HG02798 (cell line): ENCODE data around the gene GOLGA6C.
"Not testable (repeated sequence)": the region's sequence is repeated elsewhere in the genome, so short reads cannot be mapped to it uniquely, and the experiment has no call there.

Experiments
- ATAC-seq: cut with Tn5 transposase; IDR thresholded peaks from one replicate; pipeline ENCODE4 v1.9.1; 2021; ENCODE audit warnings: mild to moderate bottlenecking; ENCODE audit not compliant: unreplicated experiment, poor library complexity

Gene GOLGA6C

DNA sequence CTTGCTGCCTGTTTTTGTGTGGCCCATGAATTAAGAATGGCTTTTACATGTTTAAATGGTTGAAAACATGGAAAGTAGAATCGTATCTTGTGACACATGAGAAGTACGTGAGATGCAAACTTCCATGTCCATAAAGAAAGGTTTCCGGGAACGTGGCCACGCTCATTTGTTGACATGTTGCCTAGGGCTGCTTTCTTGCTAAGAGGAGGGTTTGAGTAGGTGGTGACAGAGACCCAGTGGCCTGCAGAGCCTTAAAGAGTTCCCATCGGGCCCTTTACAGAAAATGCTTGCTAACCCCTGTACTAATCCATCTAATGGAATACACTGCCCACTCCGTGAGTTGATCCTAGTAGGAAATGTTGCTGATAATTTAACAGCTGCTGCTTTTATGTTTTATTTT lies 31.0 kb upstream of the GOLGA6C start:
- ATAC-seq, result not testable (repeated sequence)

DNA sequence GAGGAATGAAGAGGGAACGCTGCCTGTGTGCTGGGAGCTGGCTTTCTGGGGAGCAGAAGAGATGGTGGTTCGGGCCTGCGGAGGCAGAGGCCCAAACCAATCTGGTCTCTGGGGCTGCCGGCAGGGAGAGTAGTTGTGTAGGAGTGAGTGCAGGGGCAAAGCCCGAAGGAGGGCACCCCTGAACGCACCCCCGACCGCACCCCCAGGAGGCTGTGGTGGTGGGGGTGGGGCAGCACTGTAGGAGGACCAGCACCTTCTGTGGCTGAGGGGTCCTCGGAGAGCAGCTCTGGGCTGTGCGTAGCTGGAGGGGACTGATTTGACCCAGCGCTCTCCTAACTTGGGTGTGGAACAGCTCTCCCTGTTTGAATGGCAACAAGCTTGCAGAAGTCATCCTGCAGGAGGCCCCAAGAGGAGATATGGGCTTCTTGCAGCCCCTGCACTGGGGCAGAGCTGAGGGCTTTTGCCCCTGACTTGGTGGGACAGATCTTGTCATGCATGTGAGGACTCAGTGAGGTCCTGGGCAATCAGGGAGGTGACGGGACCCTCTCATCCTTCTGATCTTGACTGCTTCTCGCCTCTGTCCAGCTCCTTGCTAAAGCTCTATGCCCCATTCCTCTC lies 30.4 kb upstream of the GOLGA6C start:
- no peak for ATAC-seq

DNA sequence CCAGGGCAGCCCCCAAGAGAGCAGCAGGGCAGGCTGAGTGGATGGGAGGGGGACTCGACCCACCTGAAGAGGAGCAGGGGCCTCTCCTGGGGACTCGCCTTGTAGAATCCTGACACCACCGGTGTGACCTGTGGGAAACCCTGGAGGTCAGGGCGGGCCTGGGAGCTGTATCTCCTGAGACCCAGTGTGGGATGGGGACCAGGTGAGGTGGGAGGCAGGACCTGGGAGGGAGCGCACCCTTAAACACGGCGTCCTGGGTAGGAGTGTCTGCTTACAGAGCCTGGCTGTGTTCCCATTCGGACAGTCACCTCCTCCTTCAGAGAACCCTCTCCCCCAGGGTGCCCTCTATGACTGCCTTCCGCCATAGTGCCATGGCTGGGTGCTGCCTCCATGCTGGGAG lies 29.3 kb upstream of the GOLGA6C start:
- ATAC-seq, result no peak

DNA sequence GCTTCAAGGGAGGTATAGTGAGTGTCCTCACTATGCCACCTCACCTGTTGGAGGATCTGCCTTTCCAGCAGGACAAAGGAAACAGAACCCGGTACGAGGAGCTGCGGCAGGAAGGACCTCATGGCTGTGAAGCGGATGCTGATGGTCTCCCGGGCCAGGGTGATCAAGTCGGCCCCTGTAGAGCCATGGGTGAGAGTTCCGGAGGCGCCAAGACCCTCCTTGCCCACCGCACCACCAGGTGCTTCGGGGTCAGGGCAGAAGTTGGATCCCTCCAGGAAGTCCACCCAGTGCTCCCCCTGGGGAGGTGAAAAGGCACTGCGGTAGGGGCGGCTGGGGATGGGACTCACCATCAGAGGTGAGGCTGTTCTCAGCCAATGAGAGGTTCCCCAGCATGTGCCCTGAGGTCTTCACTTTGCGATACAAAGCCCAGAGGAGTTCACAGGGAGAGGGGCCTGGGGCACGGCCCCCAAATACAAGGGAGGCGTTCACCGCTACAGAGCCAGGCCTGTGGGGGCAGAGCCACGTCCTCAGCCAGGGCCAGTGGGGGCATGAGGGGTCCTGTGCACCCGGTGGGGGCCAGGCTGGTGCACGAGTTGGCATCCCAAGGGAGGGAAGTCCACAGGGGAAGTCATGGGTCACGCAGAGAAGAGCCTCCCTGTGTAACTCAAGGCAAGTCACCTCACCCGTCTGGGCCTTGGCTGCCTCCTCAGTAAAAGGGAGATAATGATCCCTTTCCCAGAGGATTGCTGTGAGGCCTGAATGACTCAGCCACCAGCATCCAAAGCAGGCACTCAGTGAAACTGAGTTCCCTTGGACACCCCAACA lies 28.7 kb upstream of the GOLGA6C start:
- no peak for ATAC-seq

DNA sequence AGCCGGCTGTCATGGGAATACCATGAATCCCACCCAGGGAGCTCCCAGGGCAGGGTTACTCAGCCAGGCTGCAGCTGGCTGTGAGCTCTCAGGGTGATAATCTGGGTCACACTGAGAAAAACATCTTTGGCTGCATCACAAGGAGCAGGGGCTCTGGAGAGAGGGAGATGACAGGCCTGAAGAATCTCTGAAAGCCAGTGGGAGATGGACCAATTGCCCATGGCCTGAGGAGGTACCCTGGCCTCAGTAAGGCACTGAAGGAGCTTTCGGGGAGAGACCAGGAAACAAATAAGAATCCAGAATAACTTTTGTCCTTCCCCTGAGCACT lies 28.2 kb upstream of the GOLGA6C start:
- no peak for ATAC-seq

DNA sequence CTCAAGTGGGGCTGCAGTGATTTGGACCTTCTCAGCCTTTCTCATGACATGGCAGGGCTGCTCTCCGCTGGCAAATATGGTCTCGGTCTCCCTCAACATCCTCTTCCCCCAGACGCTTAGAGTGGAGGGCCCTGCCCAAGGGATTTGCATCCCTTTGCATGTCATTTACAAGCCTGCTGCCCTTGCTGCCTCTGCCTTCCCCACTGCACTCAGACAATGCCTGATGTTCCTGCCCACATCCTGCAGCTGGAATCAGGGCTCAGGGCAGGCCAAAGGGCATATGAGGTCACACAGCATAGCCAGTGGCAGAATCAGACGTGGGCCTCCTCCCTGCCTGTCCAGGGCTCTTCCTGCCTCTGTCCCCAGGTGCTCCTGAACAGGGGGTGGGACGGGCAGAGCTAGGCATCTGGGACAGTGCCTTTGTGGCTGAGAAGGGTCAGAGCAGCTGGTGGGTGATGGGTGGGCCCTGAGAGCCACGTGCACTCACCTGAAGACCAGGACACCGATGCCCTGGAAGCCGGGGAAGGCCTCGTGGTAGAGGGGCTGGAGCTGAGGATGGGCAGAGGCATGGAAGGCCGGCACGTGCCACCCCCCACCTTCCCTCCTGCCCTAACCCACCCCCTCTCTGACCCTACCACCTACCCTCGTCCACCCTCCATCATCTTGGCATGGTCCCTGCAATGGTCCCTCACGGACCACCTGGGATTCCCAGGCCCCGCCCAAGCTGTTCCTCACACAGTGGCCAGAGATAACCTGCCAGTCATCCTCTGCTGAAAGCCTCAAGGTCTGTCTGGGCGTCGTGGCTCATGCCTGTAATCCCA lies 27.4 kb upstream of the GOLGA6C start:
- ATAC-seq, result no peak

DNA sequence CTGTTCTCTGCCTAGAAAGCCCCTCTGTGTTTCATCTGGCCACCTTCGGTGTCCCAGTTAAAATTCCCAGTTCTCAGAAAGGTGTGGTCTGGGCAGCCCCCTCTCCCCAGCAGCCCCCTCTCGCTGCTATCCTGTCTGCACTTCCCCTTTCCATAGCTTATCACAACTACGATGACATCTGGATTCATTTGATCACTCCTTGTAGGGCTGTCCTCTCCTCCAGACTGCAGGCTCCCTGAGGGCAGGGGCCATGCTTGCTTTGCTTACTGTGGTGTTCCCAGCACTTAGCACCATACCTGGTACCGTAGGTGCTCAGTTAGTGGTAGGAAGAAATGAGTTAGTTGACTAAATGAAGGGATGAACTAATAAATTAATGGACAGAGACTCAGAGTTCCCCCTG lies 26.3 kb upstream of the GOLGA6C start:
- ATAC-seq, result no peak

DNA sequence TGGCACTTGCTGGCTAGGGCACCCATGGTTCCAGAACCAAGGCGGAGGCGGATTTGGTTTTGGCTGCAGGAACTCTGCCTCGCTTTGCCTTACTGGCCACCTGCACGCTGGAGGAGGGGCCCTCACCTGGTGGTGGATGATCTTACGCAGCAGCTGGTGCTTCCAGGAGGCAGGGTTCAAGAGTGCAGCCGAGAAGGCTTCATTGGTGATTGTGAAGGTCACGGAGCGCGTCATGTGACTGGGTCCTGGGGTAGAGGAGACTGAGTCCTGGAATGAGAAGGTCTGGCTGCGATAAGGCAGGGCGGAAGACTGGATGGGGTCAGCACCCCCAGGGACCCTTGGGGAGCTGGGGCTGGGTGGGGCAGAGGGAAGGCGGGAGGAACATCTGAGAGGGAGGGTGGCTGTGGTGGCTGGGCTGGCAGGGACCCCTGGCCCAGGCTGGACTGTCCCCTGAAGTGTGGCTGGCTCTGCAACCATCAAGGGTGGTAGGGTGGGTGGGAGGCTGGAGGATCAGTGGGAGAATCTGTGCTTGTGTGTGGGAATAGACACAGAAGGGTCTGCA lies 25.8 kb upstream of the GOLGA6C start:
- no peak for ATAC-seq

DNA sequence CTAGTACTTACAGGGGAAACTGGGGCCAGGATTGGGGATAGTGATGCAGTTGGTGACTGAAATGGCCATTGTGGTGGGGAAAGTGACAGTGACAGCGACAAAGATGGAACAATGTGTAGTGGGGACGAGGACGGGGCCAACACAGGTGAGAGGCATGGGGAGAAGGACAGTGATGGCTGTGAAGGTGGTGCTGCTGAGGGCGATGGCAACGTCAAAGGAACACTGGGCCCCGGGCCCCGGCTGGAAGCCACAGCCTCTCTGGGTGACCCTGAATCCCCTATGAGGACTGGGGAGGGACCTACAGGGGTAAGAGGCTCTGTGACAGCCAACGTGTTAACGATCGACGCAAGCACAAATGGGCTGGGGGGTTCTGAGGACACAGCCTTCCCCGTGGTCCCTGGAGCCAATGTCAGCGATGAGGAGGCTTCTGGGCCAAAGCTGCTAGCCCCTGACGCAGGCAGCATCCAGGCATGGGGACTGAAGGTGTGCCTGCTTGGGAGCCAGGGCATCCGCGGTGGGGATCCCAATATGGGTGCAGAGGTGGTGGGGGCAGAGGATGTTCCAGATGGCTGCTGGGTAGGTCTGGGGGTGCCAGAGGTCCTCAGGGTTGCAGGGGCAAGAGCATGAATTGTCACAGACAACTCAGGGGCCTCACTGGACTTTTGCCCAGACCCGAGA lies 25.2 kb upstream of the GOLGA6C start:
- no peak for ATAC-seq

DNA sequence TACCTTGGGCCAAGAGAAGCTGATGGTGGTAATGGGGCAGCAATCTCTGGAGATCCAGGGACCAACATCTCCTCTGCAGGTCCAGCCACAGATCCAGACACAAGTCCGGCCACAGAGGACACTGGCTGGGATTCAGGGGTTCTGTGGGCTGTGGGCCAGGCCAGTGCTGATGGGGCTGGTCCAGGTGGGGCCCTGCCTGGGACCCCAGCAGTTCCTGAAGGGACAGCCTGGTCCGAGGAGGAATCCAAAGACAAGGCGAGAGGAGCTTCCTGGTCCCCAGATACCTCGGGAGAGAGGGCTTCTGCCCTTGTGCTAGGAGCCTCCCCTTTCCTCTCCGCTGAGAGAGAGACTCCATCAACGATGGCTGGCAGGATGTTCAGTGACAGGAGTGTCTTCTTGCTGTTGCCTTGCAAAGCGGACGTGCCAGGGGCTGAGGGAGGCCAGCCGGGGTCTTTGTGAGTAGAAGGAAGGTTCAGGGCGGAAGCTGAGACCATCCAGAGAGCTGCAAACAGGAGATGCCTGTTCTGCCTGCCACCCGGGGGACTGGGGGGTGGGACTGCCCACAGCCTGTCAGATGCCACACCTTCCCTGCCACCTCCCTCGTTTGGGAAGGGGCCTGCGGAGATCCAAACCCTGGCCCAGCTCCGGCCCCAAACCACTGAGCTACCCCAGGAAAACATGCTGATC lies 24.5 kb upstream of the GOLGA6C start:
- ATAC-seq, result no peak

DNA sequence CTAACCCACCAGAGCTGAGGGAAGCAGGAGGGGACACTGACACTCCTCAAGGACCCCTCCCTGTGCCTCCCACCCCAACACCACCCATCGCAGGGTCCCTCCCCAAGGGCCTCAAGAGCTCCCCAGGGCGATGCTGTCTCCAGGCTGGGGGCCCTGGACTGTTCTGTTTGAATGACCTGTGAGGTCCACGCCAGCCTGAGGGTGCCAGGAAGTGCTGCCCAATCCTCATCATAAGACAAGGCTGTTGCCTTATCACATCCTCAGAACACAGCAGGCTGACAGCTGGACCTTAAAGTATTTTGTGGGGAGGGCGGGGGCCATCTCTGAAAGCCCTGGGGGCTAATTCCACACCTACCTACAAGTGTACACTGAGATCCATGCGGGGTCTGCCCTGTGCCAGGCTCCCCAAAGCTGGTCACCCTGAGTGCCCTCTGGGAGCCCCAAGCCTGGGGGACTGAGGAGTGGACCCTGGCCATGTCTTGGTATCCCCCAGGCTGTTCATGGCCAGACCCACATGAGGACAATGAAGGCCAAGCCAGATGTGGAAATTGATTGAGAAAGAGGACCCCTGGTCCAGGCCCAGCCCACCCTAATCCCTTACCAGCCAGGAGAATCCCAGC lies 23.8 kb upstream of the GOLGA6C start:
- no peak for ATAC-seq

DNA sequence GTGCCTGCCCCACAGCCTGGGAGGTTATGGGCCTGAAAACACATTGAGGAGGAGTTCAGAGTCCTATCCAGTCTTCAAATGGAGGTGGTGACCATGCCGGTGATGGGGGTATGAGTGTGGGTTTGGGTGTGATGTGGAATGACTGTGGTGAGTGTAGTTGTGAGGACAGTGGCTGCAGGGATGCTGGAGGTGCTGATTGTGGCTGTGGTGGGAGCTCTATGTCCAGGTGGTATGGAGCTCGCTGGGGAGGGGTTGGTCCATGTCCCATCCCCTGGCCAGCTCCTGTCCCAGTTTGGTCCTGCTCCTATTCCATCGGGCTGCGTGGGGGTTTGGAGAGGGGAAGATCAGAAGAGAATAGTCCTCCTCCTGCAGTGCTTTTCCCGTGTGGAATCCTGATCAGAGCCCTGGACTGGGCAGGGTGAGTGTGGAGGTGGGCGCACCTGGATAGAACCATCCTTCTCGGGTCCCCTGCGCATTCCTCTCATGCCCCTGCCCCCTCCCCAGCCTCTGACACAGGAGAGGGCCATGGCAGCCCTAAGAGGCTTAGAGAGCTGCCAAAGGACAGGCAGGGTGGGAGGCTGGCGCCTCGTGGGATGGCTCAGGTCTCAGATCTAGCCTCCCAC lies 23.0 kb upstream of the GOLGA6C start:
- ATAC-seq, result no peak

DNA sequence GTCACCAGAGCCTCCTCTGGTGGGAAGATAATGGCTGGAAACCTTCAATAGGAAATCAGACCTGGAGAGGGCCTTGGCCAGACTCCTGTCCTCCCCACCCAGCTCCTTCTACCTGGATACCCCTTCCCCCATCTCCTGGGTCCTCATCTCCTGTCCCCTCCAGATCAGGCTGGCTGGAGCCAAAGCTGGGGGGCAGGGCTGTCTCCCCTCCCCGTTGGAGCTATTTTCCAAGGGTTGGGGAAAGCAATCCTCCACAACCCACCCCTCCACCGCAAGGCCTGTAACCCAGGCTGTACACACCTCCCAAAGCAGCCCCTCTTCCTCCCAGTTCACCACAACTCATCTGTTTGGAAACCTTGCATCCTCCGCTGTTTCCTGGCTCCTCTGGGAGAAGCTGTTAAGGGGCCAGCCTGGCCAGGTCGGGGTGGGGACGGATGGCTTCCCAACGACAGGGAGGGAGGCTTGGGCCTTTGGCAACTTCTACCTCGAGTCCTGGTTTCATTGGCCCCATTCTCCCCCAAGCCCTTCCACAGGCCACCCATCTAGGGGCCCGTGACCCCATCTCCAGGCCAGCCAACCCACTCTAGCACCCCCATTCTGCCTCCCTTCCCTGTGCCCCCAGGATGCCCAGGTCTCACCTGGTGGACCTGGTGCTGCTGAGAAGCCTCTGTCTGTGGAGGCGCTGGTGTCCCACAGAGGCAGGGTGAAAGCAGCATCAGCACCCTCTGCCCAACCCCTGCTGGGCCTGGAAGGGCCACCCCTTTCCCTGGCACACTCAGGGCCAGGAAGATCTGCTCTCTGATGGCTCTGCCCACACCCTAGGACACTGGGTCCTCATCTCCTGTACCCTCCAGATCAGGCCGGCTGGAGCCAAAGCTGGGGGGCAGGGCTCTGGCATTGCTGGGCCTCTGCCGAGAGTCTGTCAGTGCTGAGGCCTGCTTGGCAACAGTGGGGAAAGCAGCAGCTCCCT lies 22.1 kb upstream of the GOLGA6C start:
- no peak for ATAC-seq

DNA sequence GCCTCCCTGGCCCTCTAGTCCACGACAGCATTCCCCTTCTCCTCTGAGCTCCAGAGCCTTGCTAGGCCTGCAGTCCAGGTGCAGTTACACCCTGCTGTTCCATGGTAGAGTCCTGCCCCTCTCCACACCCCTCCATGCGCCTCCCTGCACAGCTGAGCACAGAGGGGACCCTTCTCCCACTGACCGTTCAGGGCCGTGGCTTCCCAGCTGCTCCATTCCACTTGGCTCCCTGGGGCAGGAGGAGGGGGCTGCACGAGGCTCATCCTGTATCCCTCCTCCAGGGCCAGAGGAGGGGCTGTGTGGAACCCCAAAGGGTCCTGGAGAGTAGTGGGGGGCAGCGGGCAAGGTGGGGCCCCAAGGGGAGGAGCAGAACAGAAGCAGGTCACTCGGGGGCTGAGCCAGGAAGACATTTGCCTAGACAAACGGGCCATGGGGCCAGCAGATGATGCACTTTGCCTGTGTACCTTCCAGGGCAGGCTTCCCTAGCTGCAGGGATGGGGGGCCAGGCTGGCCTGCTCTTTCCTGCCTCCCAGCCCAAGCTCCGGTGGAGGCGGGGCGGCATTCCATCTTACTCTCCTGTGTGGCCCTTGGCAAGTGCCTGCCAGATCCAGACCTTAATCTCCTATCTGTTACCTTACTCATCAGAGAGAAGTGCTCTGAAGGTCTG lies 20.7 kb upstream of the GOLGA6C start:
- ATAC-seq, result no peak

DNA sequence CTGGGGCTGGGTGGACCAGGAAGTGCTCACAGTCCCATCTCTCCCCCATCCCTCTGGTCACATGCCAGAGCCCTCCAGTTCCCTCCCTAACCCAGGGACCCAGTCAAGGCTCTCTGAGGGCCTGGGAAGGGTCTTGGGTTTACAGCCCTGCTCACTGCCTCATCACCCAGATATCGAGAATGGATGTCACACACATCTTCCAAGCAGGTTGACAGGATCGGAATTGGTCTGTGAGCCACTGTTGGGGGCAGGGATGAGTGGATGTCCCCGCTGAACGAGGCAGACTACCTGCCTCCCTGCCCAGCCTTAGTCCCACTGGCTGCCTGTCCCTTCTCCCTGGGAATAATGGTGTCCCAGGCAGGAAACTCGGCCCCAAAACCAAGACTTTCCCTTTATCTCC lies 20.0 kb upstream of the GOLGA6C start:
- no peak for ATAC-seq

DNA sequence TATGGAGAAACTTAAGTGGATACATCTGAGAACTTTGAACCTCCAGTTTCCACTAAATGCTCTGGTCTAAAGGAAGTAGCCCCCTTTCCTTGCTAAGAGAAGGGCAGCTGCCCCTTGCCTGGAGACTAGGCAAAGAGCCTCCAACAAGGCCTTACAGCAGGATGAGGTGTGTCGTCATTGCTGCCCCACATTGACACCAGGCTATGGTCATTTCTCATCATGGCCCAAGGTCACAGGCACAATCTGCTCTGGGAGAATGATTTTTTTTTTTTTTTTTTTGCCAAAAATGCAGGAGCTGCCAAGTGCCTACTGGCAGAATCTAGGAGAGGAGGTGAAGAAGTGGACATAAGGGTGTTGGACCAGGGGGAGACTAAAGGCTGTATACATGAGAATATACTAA lies 12.4 kb upstream of the GOLGA6C start:
- not testable (repeated sequence) for ATAC-seq

DNA sequence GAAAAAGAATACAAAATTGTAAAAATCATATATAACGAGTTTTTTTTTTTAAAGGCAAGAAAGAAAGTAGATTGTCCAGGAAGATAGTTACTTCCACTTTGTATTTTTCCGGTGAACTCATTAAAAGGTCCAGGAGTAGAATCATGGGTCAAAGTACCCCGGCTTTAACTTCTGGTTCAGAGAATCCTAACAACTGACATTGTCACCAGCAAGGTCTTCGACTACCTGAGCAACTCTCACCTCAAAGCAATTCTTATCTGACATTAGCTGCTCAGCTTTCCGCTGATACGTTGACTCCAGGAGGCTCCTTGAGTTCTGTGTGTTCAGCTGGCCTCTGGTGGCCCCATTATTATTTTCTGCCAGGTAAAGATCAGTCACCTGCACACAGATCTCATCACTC lies 9.1 kb upstream of the GOLGA6C start:
- ATAC-seq, result not testable (repeated sequence)
